H9 (cell line): ENCODE data around the gene TSNAXIP1. TPM values are rescaled to one million over a fixed set of nuclear protein-coding genes. Genes with fewer than 3 reads are reported as not detected.

ENCODE experiments used
- DNase-seq: peaks from one replicate; pipeline ENCODE4 v3.0.0-alpha.2; 2017
- H2AFZ ChIP-seq: one replicate; pipeline ENCODE4 v1.6.1; 2013; ENCODE audit warnings: mild to moderate bottlenecking, low read length, control low read depth, moderate library complexity
- H2AK5ac ChIP-seq: 2 replicates; pipeline ENCODE4 v1.6.1; 2013; ENCODE audit warnings: low read length, control low read depth, mixed read lengths; ENCODE audit not compliant: insufficient read length
- H2BK120ac ChIP-seq: one replicate; pipeline ENCODE4 v1.6.1; 2013; ENCODE audit warnings: low read depth, mild to moderate bottlenecking, low read length, control low read depth, inconsistent platforms; ENCODE audit not compliant: poor library complexity, severe bottlenecking
- H2BK12ac ChIP-seq: 2 replicates; pipeline ENCODE4 v1.6.1; 2013; ENCODE audit warnings: low read length, control low read depth, mixed read lengths, low read depth; ENCODE audit not compliant: insufficient read length
- H2BK15ac ChIP-seq: 2 replicates; pipeline ENCODE4 v1.6.1; 2013; ENCODE audit warnings: low read depth, low read length, control low read depth
- H2BK20ac ChIP-seq: one replicate; pipeline ENCODE4 v1.6.1; 2013; ENCODE audit warnings: low read depth, mild to moderate bottlenecking, low read length, control low read depth, inconsistent platforms; ENCODE audit not compliant: poor library complexity, severe bottlenecking
- H2BK5ac ChIP-seq: 2 replicates; pipeline ENCODE4 v1.6.1; 2013; ENCODE audit warnings: low read length, control low read depth, mixed read lengths; ENCODE audit not compliant: insufficient read length
- H3K14ac ChIP-seq: 2 replicates; pipeline ENCODE4 v1.6.1; 2013; ENCODE audit warnings: low read length, control low read depth; ENCODE audit not compliant: insufficient read depth
- H3K18ac ChIP-seq: 2 replicates; pipeline ENCODE4 v1.6.1; 2013; ENCODE audit warnings: low read depth, mild to moderate bottlenecking, mixed read lengths, low read length, control low read depth; ENCODE audit not compliant: insufficient read length
- H3K23ac ChIP-seq: 2 replicates; pipeline ENCODE4 v1.6.1; 2013; ENCODE audit warnings: low read length, control low read depth, mixed read lengths, low read depth; ENCODE audit not compliant: insufficient read length
- H3K23me2 ChIP-seq: 2 replicates; pipeline ENCODE4 v1.6.1; 2013; ENCODE audit warnings: low read depth, mild to moderate bottlenecking, mixed read lengths, low read length, control low read depth; ENCODE audit not compliant: insufficient read length, poor library complexity, severe bottlenecking
- H3K27ac ChIP-seq: 2 replicates; pipeline ENCODE4 v1.5.1; 2013; ENCODE audit warnings: low read length, control low read depth, mixed read lengths, low read depth; ENCODE audit not compliant: insufficient read length
- H3K27me3 ChIP-seq: 2 replicates; pipeline ENCODE4 v1.6.1; 2013; ENCODE audit warnings: low read length, control low read depth, inconsistent platforms; ENCODE audit not compliant: insufficient read depth
- H3K4ac ChIP-seq: 2 replicates; pipeline ENCODE4 v1.6.1; 2013; ENCODE audit warnings: low read depth, mild to moderate bottlenecking, control low read depth, inconsistent platforms, low read length, moderate library complexity
- H3K4me1 ChIP-seq: 2 replicates; pipeline ENCODE4 v1.6.1; 2013; ENCODE audit warnings: low read length, control low read depth, inconsistent platforms; ENCODE audit not compliant: insufficient read depth
- H3K4me2 ChIP-seq: 2 replicates; pipeline ENCODE4 v1.6.1; 2013; ENCODE audit warnings: low read length, control low read depth, mixed read lengths; ENCODE audit not compliant: insufficient read length, insufficient read depth
- H3K56ac ChIP-seq: 2 replicates; pipeline ENCODE4 v1.6.1; 2013; ENCODE audit warnings: low read depth, mild to moderate bottlenecking, mixed read lengths, low read length, control low read depth; ENCODE audit not compliant: insufficient read length
- H3K79me1 ChIP-seq: 2 replicates; pipeline ENCODE4 v1.6.1; 2013; ENCODE audit warnings: low read depth, mild to moderate bottlenecking, moderate library complexity, low read length, control low read depth, inconsistent platforms; ENCODE audit not compliant: insufficient read depth, poor library complexity, severe bottlenecking
- H3K79me2 ChIP-seq: 2 replicates; pipeline ENCODE4 v1.6.1; 2013; ENCODE audit warnings: low read length, control low read depth, inconsistent platforms; ENCODE audit not compliant: insufficient read depth
- H3K9ac ChIP-seq: 2 replicates; pipeline ENCODE4 v1.6.1; 2013; ENCODE audit warnings: low read length, control low read depth, mixed read lengths; ENCODE audit not compliant: insufficient read length; ENCODE audit errors: extremely low read depth
- H3K9me3 ChIP-seq: one replicate; pipeline ENCODE4 v1.6.1; 2013; ENCODE audit warnings: low read depth, low read length, inconsistent platforms; ENCODE audit not compliant: control insufficient read depth
- H3T11ph ChIP-seq: one replicate; pipeline ENCODE4 v1.6.1; 2013; ENCODE audit warnings: mild to moderate bottlenecking, low read length, control low read depth, inconsistent platforms
- H4K20me1 ChIP-seq: one replicate; pipeline ENCODE4 v1.6.1; 2013; ENCODE audit not compliant: control insufficient read depth, insufficient read length, insufficient read depth
- H4K5ac ChIP-seq: 2 replicates; pipeline ENCODE4 v1.6.1; 2013; ENCODE audit warnings: low read depth, mild to moderate bottlenecking, mixed read lengths, low read length, control low read depth; ENCODE audit not compliant: insufficient read length
- H4K8ac ChIP-seq: replicated peaks from 2 replicates; pipeline ENCODE4 v1.6.1; 2013; ENCODE audit warnings: low read length, control low read depth, mixed read lengths, low read depth; ENCODE audit not compliant: insufficient read length
- H4K91ac ChIP-seq: 2 replicates; pipeline ENCODE4 v1.6.1; 2013; ENCODE audit warnings: low read depth, mild to moderate bottlenecking, moderate library complexity, mixed read lengths, low read length, control low read depth; ENCODE audit not compliant: insufficient read length
- H3K27ac Mint-ChIP-seq, 3 experiments: 2 replicates in 2 of 3; 3 replicates in 1 of 3; pipeline ENCODE4 v1.8.0; 2020 to 2021; ENCODE audit warnings: mixed read lengths in 3 of 3, mild to moderate bottlenecking in 1 of 3, moderate library complexity in 1 of 3
- H3K27me3 Mint-ChIP-seq: 2 replicates; pipeline ENCODE4 v1.8.0; 2021; ENCODE audit warnings: low read depth, mild to moderate bottlenecking, moderate library complexity, mixed read lengths
- H3K36me3 Mint-ChIP-seq, 3 experiments: 2 replicates in 2 of 3; 3 replicates in 1 of 3; pipeline ENCODE4 v1.8.0; 2020 to 2021; ENCODE audit warnings: low read depth in 3 of 3, mixed read lengths in 3 of 3; ENCODE audit not compliant: insufficient read depth in 1 of 3
- H3K4me1 Mint-ChIP-seq, 2 experiments: 2 replicates each; pipeline ENCODE4 v1.8.0; 2020; ENCODE audit warnings: mixed read lengths in 2 of 2
- H3K4me3 Mint-ChIP-seq, 2 experiments: 2 replicates in 1 of 2; 3 replicates in 1 of 2; pipeline ENCODE4 v1.8.0; 2020 to 2021; ENCODE audit warnings: mild to moderate bottlenecking in 2 of 2, mixed read lengths in 2 of 2, moderate library complexity in 1 of 2
- H3K9me3 Mint-ChIP-seq, 2 experiments: 2 replicates in 1 of 2; 3 replicates in 1 of 2; pipeline ENCODE4 v1.8.0; 2020; ENCODE audit warnings: mild to moderate bottlenecking in 2 of 2, mixed read lengths in 2 of 2, moderate library complexity in 1 of 2
- WGBS: extraction: QIAGEN DNeasy Blood & Tissue Kit; methylation state at CpG from one replicate; pipeline ENCODE4 v1.1.7; 2013; ENCODE audit warnings: missing lambda C conversion rate, low lambda C conversion rate, mixed read lengths; ENCODE audit not compliant: insufficient read length; ENCODE audit errors: extremely low coverage; 5-methylcytosine and 5-hydroxymethylcytosine counted together
- total RNA-seq: library from RNA; stranded (reverse); gene quantifications from 2 replicates; pipeline ENCODE4 v1.2.1, GENCODE V29; 2021
- TF ChIP-seq, protein P1 (sequence below): fragments of 200-600 bp; sonication (generic); conservative IDR thresholded peaks from 3 replicates; pipeline ENCODE4 v1.8.0; 2021; ENCODE audit warnings: antibody characterized with exemption, mild to moderate bottlenecking

TSNAXIP1 gene
- total RNA-seq, 1 experiment from 2014 or later, result 1.3 TPM

DNA sequence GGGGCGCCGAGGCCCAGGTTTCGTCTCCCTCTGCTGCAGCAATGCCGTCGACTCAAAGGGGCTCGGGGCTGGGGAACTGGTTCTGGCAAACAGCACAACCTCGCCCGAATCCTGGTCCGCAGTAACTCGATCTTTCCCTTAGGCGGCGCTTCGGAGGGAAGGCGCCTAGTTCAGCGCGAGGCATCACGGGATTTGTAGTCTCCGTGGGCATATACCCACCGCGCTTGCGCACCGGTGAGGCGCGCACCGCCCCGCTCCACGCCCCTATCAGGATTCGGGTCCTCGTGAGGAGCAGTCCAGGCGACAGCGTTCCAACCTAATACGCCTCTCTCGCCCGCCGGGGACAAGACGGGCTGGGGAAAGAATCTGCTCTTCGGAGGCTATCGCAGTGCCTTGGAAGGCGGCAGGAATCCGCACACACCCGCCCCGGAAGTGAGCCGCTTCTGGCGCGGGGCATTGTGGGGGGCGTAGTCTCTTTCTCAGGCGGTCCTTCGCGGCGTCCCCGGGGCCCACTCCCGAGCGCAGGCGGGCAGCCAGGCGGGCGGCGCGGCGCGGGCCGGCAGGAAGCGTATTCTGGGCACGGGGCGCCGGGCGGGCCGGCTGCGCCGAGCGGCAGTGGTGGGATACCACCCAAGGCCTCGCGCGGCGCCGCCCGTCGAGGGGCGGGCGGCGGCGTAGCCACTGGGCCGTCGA lies 35.3 kb downstream of the TSNAXIP1 start, which contains the start of gene THAP11:
Gene THAP11 (plus strand): TSS at position 505 of the 693 bp plus-strand sequence. CDS start 235 bp downstream, outside the sequence.
- Histone ChIP-seq H2BK12ac (no peak within 1 kb of the TSS), H4K91ac (no peak within 1 kb of the TSS), H2BK5ac (no peak within 1 kb of the TSS), H2AFZ (no peak within 1 kb of the TSS), H3T11ph (no peak within 1 kb of the TSS), H2BK15ac (no peak within 1 kb of the TSS), H3K23ac (no peak within 1 kb of the TSS), H3K18ac (peak within 1 kb of the TSS; percentile 91), H3K14ac (peak within 1 kb of the TSS; percentile 85), H3K27ac (no peak within 1 kb of the TSS), H4K8ac (no peak within 1 kb of the TSS), H3K4ac (no peak within 1 kb of the TSS), H3K4me2 (peak within 1 kb of the TSS; percentile 85), H3K23me2 (peaks cover 14% of the 10 kb centered on the region), H3K9me3 (no peaks in the 10 kb centered on the region), H3K27me3 (no peaks in the 10 kb centered on the region), H3K4me1 (peaks cover 10% of the 10 kb centered on the region; the same call in 1 of the 2 replicates), H3K79me1 (no peaks in the 10 kb centered on the region), H4K5ac (no peak within 1 kb of the TSS), H2AK5ac (no peak within 1 kb of the TSS), H3K9ac (peak within 1 kb of the TSS; percentile 73), H3K56ac (no peak within 1 kb of the TSS), H3K79me2 (no peaks in the 10 kb centered on the region; the same call in 1 of the 2 replicates), H2BK120ac (no peak within 1 kb of the TSS), H2BK20ac (no peak within 1 kb of the TSS), H4K20me1 (no peaks in the 10 kb centered on the region)
- Mint-ChIP-seq H3K27ac (peak within 1 kb of the TSS; percentile 95 to 99 (median 97)), H3K27me3 (no peaks in the 10 kb centered on the region), H3K4me3 (peak within 1 kb of the TSS; percentile 90 to 93), H3K36me3 (peaks cover 0 to 7% (median 4%) of the 10 kb centered on the region in 3 experiments; a peak in 4 of 7 replicates), H3K4me1 (peaks cover 36 to 42% of the 10 kb centered on the region in 2 experiments), H3K9me3 (no peaks in the 10 kb centered on the region)
- peak; percentile 97 for DNase-seq
- no CpG with 5 or more reads among the region's 83 CpGs for WGBS
- TF ChIP-seq, protein P1, sequence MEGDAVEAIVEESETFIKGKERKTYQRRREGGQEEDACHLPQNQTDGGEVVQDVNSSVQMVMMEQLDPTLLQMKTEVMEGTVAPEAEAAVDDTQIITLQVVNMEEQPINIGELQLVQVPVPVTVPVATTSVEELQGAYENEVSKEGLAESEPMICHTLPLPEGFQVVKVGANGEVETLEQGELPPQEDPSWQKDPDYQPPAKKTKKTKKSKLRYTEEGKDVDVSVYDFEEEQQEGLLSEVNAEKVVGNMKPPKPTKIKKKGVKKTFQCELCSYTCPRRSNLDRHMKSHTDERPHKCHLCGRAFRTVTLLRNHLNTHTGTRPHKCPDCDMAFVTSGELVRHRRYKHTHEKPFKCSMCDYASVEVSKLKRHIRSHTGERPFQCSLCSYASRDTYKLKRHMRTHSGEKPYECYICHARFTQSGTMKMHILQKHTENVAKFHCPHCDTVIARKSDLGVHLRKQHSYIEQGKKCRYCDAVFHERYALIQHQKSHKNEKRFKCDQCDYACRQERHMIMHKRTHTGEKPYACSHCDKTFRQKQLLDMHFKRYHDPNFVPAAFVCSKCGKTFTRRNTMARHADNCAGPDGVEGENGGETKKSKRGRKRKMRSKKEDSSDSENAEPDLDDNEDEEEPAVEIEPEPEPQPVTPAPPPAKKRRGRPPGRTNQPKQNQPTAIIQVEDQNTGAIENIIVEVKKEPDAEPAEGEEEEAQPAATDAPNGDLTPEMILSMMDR, result peak; percentile 79
